GM19238 (cell line): Measurements from ENCODE around the gene SLC16A10.

Source experiments
- DNase-seq: peaks from one replicate; pipeline ENCODE4 v3.0.0; 2011; ENCODE audit warnings: low spot score; ENCODE audit not compliant: insufficient read length

The SLC16A10 gene

DNA sequence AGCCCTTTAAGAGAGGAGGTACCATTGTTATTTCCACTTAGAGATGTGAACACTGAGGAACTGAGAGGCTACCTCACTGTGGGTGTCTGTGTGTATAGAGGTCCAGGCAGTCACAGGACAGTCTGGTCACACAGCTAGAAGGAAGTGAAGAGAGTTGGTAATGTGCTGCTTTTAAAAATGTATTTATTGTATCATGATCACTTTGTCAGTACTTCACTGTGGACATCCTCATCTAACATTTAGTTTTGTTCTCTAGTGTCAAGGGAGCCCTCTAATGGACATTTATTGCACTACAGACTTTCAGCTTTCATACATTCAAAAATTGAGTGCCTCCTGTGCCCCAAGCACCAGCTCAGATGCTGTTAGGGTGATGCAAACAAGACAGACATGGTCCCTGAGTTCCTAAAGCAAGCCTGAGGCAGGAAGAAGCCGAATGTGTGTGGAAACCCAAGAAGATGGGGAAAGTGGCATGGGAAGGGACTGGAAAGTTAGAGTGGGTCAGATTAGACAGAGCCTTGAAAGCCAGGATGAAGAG lies 123.0 kb downstream of the SLC16A10 start:
- DNase-seq = peak; percentile 17

GRCh38 chr6:111211411-111212030 lies 124.2 kb downstream of the SLC16A10 start:
- DNase-seq = no peak

DNA sequence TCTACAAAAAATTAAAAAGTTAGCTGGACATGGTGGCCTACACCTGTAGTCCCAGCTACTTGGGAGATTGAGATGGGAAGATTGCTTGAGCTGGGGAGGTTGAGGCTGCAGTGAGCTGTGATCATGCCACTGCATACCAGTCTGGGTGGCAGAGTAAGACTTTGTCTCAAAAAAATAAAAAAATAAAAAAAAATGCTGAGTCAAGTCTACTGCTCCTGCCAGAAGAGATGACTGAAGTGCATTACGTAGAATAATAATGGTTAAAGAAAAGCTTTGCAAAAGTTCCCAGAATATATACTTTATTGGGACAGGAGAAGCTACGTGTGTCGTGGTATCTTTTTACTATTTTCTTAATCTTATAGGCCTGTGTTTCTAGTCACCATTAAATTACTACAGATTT lies 125.3 kb downstream of the SLC16A10 start:
- no peak for DNase-seq

- DNase-seq = no peak
These were observed 127.8 kb downstream of the SLC16A10 start for GRCh38 chr6:111215131-111215530.

- no peak for DNase-seq
These were observed 132.5 kb downstream of the SLC16A10 start for GRCh38 chr6:111219785-111220184.

DNA sequence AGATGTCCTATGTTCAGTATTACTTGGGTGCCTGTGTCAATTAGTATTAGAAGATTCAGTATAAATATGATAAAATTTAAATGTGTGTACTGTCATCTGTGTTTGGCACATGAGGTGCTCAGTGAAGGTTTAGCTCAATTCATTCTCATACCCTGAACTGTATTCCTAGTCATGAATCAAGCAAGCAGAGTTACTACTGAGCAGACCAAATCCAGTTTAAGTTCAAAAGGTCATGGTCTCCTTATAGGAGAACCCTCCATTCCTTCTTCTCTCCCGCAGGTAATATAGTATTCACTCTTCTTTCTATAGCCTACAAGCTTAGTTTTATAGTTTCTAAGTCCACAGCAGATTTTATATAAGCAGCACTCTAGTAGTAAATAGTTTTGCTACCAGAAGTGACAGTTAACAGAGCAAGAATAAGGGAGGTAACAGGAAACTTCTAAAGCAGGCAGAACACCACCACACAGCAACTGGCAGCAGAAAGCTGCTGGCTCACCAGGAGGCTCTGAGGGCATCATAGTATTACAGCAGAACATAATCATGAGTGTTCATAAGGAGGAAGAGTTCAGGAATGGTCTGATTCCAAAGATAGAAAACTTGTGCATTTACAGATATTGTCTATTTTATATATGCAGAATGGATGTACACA lies 133.2 kb downstream of the SLC16A10 start:
- DNase-seq = no peak

GRCh38 chr6:111221804-111222203 lies 134.5 kb downstream of the SLC16A10 start:
- no peak for DNase-seq

DNA sequence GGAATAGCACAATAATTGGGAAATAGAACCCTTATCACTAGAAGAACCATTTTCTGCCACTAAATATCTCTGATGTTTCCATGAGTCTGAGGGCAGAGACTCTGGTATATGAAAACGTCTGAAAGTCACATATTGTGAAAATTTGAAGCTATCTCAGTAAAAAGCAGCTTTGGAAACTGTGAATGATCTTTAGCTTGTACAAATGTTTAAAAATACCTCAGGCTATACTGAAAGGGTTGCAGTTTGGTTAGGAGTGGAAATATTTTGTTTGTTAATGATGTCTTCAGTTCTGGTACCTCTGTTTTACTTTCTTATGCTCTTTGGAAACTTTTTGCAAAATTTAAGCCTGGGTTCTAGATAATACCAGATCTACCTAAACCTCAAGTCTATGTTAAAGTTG lies 135.0 kb downstream of the SLC16A10 start:
- DNase-seq = no peak

DNA sequence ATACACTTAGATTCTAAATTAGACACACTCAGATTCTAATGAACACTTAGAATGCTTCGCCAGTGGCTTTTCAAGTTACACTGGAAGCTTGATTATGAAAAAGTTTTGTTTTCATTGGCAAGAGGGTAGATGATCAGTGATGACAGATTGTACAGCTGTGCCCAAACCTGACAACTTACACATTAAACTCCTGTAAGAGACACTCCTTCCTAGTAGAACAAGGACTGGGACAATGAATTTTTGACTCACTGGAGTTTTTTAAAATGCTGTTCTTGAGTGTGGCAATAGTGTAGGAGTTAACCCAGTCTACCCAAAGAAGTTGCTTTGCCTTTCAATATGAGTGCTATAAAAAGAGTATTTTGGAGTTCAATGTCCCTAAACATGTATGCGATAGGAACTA lies 140.8 kb downstream of the SLC16A10 start:
- no peak for DNase-seq

DNA sequence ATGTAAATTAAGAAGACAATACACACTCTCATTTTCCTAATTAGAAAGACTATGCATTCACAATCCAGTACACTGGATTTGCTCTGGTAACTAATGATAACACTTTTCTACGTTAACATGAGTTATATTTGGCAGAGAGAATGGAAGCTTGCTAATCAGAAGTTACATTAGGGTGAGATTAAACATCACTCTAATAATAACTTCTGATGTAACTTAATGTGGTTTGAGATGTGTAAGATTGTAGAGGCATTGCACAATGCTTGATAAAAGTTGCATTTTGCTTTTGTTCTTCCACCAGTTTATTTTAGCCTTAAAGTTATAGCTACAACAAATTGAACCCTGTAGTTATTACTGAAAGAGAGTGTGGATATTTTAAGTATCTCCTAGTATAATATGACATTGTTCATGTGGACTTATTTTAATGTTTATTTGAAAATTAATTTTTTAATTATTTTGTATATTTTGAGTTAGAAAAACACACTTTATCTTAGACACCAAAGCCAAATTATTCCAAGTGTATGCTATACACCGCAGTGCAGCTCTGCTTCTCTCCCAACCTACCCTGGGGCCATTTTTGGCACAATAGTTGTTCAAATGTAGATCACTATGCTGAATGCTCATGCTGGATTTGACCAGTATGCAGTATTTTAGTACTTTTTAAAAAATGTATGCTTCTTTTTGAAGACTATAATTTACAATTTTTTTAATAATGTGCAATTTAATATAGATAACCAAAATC lies 143.2 kb downstream of the SLC16A10 start:
- no peak for DNase-seq

DNA sequence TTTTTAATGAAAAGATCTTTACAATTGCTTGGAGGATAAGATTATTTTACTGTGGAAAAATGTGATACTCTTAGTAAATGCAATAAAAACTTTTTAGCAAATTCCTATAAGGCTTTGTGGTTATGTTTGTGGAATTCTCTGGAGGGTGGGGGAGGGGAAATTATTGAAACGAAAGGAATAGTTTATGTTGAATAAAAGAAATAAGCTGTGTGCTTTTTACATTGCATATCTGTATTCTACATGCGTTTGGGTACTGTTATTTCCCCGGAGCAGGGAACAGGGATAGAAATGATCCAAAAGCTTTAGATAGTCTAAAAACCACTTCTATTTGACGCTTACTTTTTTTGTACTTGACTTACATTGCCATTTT lies 143.8 kb downstream of the SLC16A10 start:
- DNase-seq = no peak

DNA sequence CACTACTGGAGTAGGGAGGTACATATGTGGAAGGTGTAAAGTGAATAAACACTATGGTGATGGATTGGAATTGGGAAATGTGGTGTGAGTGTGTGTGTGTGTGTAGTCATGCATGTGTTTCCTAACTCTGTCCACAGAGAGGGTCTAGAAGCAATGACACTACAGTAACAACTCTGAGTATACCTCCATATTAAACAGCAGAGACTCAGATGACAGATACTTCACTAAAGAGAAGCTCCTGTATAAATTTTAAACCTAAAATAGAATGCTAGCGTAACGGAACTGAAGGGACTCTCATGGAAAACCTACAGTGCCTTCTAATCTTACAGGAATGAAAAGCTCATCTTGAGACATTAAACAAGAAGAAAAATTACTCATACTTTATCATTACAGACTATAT lies 150.5 kb downstream of the SLC16A10 start:
- DNase-seq = no peak

- no peak for DNase-seq
These were observed 151.3 kb downstream of the SLC16A10 start for GRCh38 chr6:111238464-111239119.

- DNase-seq = no peak
These were observed 152.2 kb downstream of the SLC16A10 start for GRCh38 chr6:111239461-111239860.

DNA sequence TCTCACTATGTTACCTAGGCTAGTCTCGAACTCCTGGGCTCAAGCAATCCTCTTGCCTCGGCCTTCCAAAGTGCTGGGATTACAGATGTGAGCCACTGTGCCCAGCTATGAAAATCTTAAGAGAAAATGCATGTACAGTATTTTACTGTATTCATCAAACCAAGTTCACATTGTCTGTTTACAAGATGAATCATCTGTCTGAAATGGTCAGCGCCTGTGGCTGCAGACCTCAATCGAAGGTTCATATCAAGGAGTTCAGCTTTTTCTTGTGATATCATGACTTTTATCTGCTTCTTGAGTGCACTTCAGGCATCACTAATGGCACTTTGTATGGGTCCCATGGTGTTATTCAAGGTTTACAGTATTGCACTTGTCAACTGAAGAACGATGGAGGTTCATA lies 155.1 kb downstream of the SLC16A10 start:
- DNase-seq = no peak

DNA sequence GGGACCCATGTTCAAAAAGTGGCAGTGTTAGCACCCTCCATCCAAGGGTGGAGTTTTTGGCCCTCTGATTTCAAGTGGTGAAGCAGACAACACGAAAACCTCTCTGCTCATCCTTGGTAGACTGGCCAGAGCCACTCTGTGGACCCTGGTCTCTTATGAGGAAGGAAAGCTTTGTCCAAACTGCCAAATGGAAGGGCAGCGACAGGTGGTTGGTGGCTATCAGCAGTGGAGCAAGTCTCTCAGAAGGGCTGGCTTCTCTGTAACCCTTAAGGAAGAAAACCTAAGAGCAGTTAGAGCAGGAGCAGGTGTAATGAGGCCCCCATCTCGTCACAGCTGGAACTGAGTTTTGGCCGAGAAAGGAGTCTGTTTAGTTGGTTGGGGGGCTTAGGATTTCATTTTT lies 155.8 kb downstream of the SLC16A10 start:
- no peak for DNase-seq

DNA sequence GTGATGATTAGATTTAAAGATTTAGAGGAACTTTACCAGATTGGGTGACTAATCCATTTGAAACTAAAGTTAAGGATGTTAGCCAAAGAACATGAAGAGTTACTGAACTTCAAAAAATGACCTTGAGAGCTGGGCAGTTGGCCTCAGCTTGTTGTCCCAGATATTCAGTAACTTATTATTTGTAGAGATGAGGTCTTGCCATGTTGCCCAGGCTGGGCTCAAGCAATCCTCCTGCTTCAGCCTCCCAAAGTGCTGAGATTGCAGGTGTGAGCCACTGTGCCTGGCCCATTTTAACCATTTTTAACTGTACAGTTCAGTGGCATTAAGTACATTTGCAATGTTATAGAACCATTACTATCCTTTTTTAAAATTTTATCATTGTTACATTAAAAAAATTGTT lies 161.5 kb downstream of the SLC16A10 start:
- DNase-seq = no peak

DNA sequence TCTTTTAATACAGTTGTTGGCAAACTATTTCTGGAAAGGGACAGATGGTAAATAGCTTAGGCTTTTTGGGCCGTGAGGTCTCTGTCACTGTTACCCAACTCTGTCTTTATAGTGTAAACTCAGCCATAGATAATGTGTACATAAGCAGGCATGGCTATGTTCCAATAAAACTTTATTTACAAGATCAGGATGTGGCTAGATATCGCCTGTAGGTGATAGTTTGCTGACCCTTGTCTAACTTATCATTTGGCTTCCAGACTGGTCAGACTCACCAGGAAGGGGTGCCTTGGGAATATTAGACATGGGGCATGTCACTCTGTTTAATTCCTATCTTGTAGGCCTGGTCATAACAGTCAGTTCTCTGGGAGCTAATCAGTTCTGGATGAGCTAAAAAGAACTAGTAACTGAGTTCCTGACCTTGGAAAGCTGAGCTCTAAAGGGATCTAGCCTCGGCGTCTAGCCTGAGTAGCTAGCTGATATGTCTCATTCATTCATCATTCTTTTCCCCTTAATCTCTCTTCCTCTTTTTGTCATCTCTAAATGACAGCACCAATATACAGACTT lies 163.6 kb downstream of the SLC16A10 start:
- no peak for DNase-seq

- no peak for DNase-seq
These were observed 165.4 kb downstream of the SLC16A10 start for GRCh38 chr6:111252726-111253125.

- DNase-seq = no peak
These were observed 166.9 kb downstream of the SLC16A10 start for GRCh38 chr6:111254004-111254778.

GRCh38 chr6:111254779-111255166 lies 167.5 kb downstream of the SLC16A10 start:
- DNase-seq = no peak
